GM19239 (cell line): ENCODE measurements around the gene PLEKHS1.
"Not testable (repeated sequence)": the region's sequence is repeated elsewhere in the genome, so short reads cannot be mapped to it uniquely, and the experiment has no call there.

Source experiments
- DNase-seq: peaks from one replicate; pipeline ENCODE4 v3.0.0; 2011; ENCODE audit warnings: low spot score; ENCODE audit not compliant: insufficient read length
- FAIRE-seq: peaks from 2 replicates; lab custom pipeline; 2011; peaks lifted over from hg19 to GRCh38; lab: Jason Lieb, UNC

The PLEKHS1 gene

GRCh38 chr10:113780681-113781250 is 29.3 kb downstream of the PLEKHS1 start:
- FAIRE-seq, result no peak
- DNase-seq, result no peak

GRCh38 chr10:113782367-113782766 is 30.9 kb downstream of the PLEKHS1 start:
- no peak for DNase-seq
- no peak for FAIRE-seq

GRCh38 chr10:113782986-113783704 is 31.7 kb downstream of the PLEKHS1 start:
- DNase-seq (no peak), FAIRE-seq (no peak)

GRCh38 chr10:113788604-113789083 is 37.2 kb downstream of the PLEKHS1 start:
- DNase-seq (no peak), FAIRE-seq (peak; percentile 64)

GRCh38 chr10:113791691-113792090 is 40.2 kb downstream of the PLEKHS1 start:
- FAIRE-seq, result no peak

GRCh38 chr10:113801569-113801968 is 50.1 kb downstream of the PLEKHS1 start:
- no peak for FAIRE-seq
- DNase-seq, result no peak

More at GRCh38 chr10:113791691-113792090, 40.2 kb downstream of the PLEKHS1 start:
- DNase-seq, result no peak

GRCh38 chr10:113802997-113803396 is 51.5 kb downstream of the PLEKHS1 start:
- DNase-seq (no peak), FAIRE-seq (no peak)

- FAIRE-seq (no peak), DNase-seq (no peak)
Measured at GRCh38 chr10:113806503-113806902, 55.0 kb downstream of the PLEKHS1 start.

GRCh38 chr10:113808168-113808567 is 56.7 kb downstream of the PLEKHS1 start:
- FAIRE-seq (no peak), DNase-seq (no peak)

GRCh38 chr10:113814700-113815099 is 63.2 kb downstream of the PLEKHS1 start:
- FAIRE-seq, DNase-seq: not testable (repeated sequence)

GRCh38 chr10:113819989-113820388 is 68.5 kb downstream of the PLEKHS1 start:
- no peak for FAIRE-seq
- no peak for DNase-seq

- FAIRE-seq, result no peak
- DNase-seq, result no peak
Measured at GRCh38 chr10:113820507-113820906, 69.0 kb downstream of the PLEKHS1 start.

GRCh38 chr10:113821306-113821705 is 69.8 kb downstream of the PLEKHS1 start:
- DNase-seq, FAIRE-seq: not testable (repeated sequence)

GRCh38 chr10:113822174-113822573 is 70.7 kb downstream of the PLEKHS1 start:
- FAIRE-seq, result no peak
- DNase-seq, result no peak

- no peak for DNase-seq
- no peak for FAIRE-seq
Measured at GRCh38 chr10:113823389-113823788, 71.9 kb downstream of the PLEKHS1 start.

- FAIRE-seq, result no peak
- DNase-seq, result no peak
Measured at GRCh38 chr10:113825791-113826190, 74.3 kb downstream of the PLEKHS1 start.

- not testable (repeated sequence) for FAIRE-seq, DNase-seq
Measured at GRCh38 chr10:113828567-113828966, 77.1 kb downstream of the PLEKHS1 start.
